HG03280 (cell line): ENCODE results near the gene INS.
"Not testable (repeated sequence)": the region's sequence is repeated elsewhere in the genome, so short reads cannot be mapped to it uniquely, and the experiment has no call there.

Source experiments
- ATAC-seq: cut with Tn5 transposase; IDR thresholded peaks from one replicate; pipeline ENCODE4 v1.9.1; 2021; ENCODE audit warnings: mild to moderate bottlenecking, moderate library complexity; ENCODE audit not compliant: unreplicated experiment

Gene INS

DNA sequence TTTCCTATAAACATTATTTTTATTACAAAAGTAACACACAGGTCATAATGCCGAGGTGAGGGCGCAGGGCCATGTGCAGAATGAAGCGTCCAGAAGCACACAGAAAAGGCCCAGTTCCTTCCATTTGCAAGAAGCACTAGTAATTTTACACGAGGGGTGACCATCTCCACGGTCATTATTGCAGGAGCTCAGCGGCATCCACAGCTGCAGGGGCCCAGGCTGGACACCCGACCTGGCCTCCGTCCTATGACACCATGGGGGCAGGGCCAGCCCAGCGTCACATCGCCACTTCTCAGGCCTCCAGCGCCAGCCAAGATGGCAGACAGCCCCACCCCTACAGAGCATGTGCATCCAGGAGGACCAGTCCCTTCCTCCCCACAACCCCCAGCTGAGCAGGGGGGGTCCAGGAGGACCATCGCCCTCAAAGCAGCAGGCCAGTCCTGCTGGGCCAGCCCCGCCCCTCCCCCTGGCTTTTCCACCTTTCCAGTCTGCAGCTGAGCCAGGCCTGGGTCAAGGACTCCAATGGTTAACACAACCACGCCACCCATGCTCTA lies 25.3 kb downstream of the INS start:
- no peak for ATAC-seq

DNA sequence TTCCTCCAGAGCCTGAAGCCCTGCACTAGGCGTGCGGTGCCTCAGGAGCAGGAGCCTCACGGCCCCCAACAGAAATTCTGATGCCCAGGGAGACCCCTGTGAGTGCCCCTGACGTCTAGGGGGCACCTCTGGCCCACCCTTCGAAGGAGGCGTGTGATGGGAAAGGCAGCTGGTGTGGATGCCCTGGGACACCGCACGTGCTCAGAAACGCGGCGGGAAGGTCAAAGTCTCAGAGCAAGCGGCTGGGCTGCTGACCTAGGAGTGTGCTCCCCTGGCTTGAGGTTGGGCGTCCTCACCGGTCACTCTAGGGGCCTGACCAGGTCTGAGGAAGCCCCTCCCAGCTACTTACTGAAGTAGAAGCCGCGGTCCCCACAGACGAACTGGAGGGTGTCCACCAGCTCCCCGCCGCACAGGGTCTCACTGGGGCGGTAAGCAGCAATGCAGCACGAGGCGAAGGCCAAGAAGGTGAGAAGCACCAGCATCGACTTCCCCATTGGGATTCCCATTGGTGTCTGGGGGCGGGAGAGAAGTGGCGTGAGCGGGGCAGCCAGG lies 25.9 kb downstream of the INS start:
- ATAC-seq: no peak

DNA sequence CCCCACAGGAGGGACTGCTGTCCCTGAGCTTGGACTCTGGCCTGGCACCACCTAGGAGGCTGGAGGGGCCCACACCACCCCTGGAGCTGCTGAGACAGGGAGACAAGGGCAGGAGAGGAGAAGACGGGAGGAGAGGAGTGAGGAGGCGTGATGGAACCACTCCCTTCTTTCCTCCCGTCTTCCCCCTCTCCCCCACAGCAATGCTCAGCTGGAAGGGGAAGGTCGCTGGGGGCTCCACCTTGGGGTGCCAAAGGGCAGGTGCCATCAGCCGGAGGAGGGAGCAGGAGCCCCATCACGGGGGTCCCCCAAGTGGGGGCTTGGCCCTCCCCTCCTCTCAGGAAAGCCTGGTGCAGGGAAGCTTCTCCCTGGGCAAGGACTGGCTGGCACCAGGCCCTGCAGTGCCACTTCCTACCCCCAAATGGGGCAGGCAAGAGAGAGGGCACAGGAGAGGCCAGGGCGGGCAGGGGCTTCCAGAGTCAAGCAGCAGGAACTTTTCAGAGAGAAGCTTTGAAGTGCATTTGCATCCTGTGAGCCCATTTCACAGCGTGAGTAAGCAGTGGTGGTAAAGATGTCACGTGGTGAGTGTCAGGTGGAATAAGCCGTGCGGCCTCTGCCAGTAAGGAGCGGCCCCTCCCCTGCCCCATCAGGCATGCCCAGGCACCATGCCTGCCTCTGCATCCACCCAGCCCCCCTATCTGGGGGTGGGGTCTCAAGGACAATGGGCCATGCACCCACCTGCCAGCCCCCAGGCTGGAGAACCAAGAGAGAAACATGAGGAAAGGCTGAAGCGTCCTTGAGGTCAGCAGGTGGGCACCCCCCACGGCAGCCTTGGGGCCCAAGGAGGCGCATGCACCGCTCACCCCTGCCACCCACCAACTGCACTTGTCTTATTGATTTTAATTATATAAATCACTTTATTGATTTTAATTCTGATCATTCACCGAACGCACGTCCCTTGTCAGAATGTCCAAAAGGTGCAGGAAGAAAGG lies 26.7 kb downstream of the INS start:
- no peak for ATAC-seq

DNA sequence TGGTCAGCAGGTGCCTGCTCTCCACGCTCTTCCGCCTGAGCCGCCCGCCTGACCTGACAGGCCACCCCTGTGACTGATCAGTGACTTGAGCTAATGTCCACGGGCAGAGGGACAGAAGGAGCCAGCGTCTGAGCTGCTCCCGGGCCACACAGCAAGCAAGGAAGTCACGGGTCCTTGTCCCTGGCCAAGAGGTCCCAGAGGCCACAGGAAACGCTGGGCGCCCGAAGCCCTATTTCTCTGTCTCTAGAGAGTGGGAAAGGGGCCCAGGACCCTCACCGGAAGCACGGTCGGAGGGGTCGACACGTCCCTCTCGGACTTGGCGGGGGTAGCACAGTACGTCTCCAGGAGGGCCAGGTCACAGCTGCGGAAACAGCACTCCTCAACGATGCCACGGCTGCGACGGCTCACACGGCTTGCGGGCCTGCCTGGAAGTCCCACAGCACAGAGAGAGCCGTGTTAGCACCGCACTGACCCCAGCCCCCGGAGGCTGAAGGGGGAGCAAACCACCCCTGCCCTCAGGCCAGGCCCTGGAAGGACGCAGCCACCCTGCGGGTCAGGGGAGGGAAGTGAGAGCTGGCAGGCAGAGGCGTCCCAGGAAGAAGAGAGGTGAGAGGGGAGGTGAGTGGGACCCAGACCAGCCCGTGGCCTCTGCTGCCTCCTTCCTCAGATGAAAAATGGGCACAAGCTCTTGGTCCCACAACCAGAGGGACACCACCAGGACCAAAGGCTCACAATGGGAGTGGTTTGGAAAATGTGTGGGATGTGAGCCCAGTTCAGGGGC lies 27.6 kb downstream of the INS start:
- ATAC-seq: no peak

DNA sequence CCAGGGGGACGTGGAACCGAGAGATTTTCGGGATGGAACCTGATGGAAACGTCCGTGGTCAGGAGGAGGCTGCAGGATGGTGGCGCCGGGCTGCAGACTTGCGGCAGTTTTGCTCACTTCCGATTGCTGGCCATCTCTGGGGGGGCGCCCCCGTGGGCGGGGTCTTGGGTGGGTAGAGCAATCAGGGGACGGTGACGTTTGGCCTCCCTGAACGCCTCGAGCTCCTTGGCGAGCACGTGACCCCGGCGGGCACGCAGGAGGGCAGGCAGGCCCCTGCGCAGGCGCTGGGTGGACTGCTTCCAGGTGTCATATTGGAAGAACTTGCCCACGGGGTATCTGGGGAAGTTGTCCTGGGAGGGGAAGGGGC lies 28.2 kb downstream of the INS start:
- ATAC-seq: no peak

DNA sequence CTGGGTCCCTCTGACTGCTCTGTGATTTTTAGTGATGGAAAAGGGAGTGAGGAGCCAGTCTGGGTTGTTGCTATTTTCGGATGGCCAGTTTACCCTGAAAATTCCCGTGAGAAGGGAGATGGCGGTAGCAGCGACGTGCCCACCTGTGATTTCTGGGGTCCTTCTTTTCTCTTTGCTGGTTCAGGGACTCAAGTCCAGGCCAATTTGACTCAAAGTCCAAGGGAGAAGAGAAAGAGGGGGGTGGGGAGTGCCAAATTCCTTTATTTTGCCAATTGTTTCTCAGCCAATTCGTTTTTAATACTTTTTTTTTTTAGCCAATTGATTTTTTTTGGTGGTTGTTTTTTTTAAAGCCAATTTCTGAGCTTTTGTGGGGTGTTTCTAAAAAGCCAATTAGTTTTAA lies 28.8 kb downstream of the INS start:
- no peak for ATAC-seq

DNA sequence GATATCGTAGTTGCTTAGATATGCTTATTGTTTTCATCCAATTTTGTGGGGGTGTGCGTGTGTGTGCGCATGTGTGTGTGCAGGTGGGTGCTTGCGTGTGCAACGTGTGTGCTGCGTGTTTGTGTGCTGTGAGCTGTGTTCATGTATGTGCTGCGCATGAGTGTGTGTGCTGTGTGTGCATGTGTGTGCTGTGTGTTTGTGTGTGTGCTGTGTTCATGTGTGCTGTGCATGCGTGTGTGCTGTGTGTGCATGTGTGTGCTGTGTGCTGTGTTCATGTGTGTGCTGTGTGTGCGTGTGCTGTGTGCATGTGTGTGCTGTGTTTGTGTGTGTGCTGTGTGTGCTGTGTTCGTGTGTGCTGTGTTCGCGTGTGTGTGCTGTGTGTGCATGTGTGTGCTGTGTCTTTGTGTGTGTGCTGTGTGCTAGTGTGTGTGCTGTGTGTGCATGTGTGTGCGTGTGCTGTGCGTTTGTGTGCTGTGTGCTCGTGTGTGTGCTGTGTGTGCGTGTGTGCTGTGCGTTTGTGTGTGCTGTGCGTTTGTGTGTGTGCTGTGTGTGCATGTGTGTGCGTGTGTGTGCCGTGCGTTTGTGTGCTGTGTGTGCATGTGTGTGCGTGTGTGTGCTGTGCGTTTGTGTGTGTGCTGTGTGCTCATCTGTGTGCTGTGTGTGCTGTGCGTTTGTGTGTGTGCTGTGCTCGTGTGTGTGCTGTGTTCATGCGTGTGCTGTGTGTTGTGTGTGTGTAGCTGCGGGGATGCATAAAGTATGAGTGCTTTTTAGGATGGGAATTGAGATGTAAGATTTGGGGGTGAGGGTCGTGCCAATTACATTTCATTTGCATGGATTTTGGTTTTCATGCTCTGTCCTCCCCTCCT lies 29.4 kb downstream of the INS start:
- ATAC-seq: no peak

DNA sequence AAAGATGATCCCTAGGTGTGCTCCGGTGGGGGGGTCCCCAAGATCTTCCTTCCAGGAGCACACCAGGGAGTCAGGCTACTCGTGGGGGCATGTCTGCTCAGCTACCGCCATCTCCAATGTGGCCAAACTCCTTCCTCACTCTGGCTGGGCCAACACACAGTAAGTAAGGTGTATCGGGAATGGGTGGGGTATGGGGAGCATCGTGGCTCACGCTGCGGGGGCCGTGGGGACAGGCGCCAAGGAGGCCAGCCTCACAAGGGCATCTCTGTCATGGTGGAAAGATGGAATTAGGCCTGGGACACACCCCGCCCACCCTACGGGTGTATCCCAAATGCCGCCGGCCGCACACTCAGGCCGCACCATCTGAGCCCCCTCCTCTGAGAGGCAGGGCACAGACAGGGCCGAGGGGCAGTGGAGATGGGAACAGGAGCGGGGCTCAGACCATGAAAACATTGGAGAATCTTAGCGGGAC lies 30.1 kb downstream of the INS start:
- no peak for ATAC-seq

DNA sequence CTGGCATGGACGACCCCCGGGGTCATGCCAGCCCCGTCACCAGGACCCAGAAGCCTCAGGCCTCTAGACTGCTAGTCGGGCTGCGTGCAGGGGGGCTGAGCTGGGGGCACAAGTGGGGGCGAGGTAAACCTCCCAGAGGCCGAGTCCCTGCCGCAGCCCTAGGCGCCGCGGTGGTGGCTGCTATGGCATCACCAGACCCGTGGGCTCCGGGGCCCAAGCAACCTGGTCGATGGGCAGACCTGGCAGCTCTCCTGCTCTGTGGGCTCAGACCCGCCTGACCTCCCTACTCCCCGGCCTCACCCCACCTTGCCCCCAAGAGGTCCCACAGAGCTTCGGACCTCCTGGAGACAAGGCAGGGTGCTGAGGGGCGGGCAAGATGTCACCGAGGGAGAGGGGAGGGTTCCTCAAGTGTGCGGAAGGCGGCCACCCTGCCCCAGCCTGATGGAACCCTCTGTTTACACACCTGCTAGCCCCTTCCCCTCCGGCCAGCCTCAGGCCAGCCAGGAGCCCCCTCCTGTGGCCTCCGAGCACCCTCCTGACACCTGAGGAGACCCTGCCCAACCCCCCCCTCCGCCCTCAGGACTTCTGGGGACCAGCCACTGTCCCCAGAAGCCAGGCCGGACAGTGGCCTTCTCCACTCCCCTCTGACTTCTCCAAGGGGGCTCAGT lies 31.2 kb downstream of the INS start:
- ATAC-seq: no peak

DNA sequence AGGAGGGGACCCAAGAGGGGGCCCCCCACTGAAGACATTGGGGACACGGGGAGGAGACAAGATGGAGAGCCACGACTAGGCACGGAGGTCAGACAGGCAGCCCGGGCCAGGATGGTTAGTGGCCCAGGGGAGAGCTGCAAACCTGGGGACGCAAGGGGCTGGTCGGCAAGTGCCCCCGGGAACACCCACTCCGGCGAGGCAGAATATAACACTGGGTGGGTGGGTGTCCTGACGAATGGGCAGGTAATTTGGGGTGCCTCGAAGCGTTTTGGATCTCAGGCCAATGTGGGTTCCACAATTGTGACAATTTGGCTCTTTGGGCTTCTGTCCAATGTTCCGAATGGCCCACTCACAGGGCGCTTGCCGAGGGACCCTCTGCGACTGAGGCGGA lies 31.7 kb downstream of the INS start:
- no peak for ATAC-seq

DNA sequence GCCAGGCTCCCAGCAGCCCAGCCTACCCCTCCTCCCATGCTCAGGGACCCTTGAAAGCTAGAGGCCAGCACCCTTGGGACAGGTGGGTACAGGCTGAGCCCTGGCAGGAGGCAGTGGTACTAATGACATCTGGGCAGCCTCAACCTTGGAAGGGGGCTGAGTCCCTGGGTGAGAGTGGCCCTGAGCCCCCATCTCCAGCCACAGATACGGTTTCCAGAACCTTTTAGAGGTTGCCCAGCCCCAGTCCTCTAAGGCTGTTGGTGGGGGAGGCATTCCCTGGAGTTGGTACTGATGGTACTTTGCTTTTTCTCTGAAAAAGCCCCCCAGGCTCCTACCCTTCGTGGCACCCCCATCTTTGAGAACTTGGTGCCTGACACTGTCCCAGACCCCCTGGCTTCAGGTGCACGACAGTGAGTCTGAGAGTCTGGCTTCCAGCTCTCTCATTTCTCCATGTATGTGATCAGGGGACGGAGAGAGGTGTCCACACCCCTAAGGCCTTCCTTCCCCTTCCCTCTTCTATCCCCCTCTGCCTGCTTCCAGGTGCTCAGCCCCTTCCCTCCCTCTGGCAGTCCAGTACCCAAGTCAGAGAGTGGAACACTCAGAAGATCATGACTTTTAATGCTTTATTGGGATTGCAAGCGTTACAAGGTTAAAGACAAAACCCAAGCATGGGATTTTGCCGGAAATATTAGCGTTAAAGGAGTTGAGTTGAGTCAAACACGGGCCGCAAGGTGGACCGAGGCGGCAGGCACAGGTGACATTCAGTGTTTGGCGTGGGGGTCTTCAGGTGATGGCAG lies 32.3 kb downstream of the INS start:
- ATAC-seq: no peak

DNA sequence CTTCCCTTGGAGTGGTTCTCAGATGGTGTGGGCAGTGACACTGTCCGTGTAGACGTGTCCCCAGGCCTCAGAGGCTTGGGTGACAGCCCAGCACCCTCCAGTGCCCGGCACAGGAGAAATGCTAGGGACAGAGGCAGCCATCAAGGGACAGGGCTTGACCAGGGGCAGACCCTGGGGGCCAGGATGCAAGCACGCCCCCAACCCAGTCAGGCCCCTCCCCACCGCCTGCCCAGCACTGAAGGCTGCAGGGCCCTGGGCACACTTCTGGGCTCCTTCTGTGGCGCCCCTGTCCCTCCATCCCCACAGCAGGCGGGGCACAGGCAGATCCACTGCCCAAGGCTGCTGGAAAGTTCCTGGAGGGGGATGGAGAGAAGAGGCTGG lies 32.9 kb downstream of the INS start:
- no peak for ATAC-seq

DNA sequence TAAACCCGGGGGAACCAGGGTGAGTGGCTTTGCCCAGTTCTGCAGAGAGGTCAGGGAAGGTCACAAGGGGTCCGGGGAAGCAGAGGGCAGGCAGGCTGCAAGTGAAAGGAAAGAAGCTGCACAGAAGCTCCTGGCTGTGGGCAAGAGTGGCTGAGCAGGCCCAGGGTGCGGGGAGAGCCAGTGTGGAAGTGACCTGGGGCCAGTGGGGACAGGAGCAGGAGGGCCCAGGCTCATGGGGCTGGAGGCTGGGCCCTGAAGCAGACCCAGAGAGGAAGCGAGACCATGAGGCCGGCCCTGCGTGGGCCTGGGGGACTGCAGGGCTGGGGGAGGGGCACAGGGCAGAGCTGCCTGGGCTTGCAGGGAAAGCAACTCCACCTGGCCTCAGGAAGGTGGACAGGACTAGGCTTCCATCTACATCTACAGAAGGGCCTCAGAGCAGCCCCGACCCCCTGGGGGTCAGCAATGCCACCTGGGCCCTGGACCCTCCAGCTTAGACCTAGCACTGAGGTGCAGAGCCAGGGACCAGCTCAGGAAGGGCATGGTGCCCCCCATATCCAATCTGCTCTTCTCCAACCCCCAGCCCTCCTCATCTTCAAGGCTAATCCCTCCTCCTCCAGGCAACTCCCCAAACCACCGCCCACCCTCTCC lies 33.4 kb downstream of the INS start:
- no peak for ATAC-seq

DNA sequence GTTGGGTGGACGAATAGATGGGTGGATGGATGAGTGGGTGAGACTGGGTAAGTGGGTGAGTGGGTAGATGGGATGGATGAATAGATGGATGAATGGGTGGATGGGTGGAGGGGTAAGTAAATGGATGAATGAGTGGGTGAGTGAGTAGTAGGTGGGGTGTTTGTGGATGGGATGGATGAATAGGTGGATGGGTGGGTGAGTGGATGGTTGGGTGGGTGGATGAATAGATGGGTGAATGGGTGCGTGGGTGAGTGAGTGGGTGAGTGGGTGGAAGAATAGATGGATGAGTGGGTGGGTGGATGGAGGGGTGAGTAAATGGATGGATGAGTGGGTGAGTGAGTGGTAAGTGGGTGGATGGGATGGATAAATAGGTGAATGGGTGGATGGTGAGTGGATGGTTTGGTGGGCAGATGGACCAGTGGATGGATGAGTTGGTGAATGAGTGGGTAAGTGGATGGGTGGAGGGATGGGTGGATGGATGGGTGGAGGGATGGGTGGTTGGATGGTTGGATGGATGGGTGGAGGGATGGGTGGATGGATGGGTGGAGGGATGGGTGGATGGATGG lies 34.4 kb downstream of the INS start:
- no peak for ATAC-seq

DNA sequence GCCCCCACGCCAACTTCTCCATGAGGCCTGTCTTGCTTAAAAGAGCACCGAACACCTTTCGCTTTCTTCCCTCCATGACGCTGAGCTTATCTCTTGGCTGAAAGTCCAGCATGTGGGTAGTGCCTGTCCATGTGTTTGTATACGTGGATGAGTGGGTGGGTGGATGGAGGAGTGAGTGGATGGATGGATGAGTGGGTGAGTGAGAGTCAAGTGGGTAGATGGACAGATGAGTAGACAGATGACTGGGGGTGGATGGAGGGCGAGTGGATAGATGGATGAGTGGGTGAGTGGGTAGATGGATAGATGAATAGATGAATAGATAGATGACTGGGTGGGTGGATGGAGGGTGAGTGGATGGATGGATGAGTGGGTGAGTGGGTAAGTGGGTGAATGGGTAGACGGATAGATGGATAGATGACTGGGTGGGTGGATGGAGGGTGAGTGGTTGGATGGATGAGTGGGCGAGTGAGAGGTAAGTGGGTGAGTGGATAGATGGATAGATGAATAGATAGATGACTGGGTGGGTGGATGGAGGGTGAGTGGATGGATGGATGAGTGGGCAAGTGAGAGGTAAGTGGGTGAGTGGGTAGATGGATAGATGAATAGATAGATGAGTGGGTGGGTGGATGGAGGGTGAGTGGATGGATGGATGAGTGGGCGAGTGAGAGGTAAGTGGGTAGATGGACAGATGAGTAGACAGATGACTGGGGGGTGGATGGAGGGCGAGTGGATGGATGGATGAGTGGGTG lies 36.1 kb downstream of the INS start:
- ATAC-seq: not testable (repeated sequence)

DNA sequence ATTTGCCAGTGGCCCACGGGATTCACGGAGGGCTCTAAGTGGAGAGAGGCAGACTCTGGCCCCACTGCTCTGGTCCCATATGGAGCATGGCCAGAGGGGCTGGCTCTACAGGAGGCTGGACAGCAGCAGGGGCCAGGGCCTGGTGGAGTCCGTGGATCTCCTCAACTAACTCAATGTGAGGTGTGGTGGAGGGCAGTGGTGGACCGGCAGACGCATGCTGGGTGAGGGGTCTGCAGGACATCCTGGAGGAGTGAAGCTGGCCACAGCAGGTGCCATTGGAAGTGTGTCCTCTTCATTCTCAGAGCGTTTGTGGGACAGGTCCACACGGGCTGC lies 37.4 kb downstream of the INS start:
- no peak for ATAC-seq

DNA sequence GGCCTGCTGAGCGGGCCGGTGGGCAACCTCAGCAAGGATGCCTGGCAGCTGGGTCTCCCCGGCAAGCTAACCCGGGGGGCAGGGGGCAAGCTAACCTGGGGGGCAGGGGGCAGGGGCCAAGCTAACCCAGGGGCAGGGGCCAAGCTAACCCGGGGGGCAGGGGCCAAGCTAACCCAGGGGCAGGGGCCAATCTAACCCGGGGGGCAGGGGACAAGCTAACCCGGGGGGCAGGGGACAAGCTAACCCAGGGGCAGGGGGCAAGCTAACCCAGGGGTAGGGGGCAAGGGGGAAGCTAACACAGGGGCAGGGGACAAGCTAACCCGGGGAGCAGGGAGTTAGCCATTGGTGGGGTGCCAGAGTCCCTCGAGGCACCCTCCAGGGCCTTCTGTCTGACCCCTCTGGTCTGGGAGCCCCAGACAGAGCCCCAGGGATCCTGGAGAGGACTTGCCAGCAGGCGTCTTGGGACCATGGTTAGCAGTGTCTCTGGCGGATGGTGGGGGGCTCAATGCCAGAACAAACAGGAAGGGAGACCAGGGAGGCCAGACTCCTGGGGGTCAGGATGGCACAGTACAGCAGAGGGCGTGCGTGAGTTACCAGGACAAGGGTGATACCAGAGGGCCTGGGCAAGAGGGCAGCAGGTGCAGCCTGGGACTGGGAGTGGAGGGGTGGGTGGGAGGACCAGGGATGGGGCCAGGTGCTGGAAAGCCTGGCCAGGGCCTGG lies 37.9 kb downstream of the INS start:
- no peak for ATAC-seq
